B cell (primary cell): ENCODE data around the gene GYS1. TPM values are rescaled to one million over a fixed set of nuclear protein-coding genes. Genes with fewer than 3 reads are reported as not detected.

Experiments used
- ATAC-seq: fragments of 200-7000 bp; cut with Tn5 transposase; one replicate; pipeline ENCODE4 v1.10.0; 2021; ENCODE audit warnings: low read depth, mild to moderate bottlenecking, moderate number of reproducible peaks, moderate library complexity
- CTCF ChIA-PET: fragments of 350-600 bp; sonication (Branson Sonifier 250); formaldehyde crosslinking; loops from one replicate; lab custom pipeline; 2021; ENCODE audit warnings: antibody characterized with exemption, inconsistent platforms; lab: Charles Lee
- POLR2A ChIA-PET: fragments of 350-600 bp; sonication (Branson Sonifier 250); formaldehyde crosslinking; loops from one replicate; lab custom pipeline; 2021; ENCODE audit warnings: antibody characterized with exemption; lab: Charles Lee
- DNase-seq: peaks from one replicate; pipeline ENCODE4 v3.0.0; 2013
- H2AFZ ChIP-seq: 2 replicates; pipeline ENCODE4 v1.6.1; 2012; ENCODE audit warnings: mild to moderate bottlenecking, low read depth, low read length; ENCODE audit not compliant: insufficient read depth, poor library complexity, severe bottlenecking
- H3K27ac ChIP-seq, 2 donors: 1 replicate in 1 of 2; 2 replicates in 1 of 2; pipeline ENCODE4 v1.5.1; 2012 to 2013; ENCODE audit warnings: low read length in 2 of 2, mild to moderate bottlenecking in 2 of 2, moderate library complexity in 1 of 2
- H3K27me3 ChIP-seq, 4 experiments: fragments of 200-600 bp in 1 of 4; sonication (generic) in 1 of 4; replicated peaks in 1 of 4; 1 replicate in 2 of 4; 2 replicates in 2 of 4; pipeline versions ENCODE4 v1.6.1 to v1.7.0; 2013 to 2016; ENCODE audit warnings: low read length in 3 of 4, mild to moderate bottlenecking in 2 of 4, mixed read lengths in 1 of 4, moderate library complexity in 1 of 4; ENCODE audit not compliant: insufficient read depth in 4 of 4, control insufficient read depth in 3 of 4; ENCODE audit errors: control extremely low read depth in 1 of 4
- H3K36me3 ChIP-seq, 2 experiments: replicated peaks in 1 of 2; 1 replicate in 1 of 2; 2 replicates in 1 of 2; pipeline versions ENCODE4 v1.6.1 to v1.7.1; 2013; ENCODE audit warnings: low read length in 1 of 2; ENCODE audit not compliant: insufficient read depth in 2 of 2, control insufficient read depth in 1 of 2; ENCODE audit errors: control extremely low read depth in 1 of 2, extremely low read depth in 1 of 2
- H3K4me1 ChIP-seq, 2 donors: fragments of 200-600 bp in 1 of 2; sonication (generic) in 1 of 2; 1 replicate in 1 of 2; 2 replicates in 1 of 2; pipeline versions ENCODE4 v1.5.1 to v1.6.1; 2013 to 2017; ENCODE audit warnings: low read length in 2 of 2; ENCODE audit not compliant: control insufficient read depth in 2 of 2, insufficient read depth in 2 of 2
- H3K4me2 ChIP-seq: replicated peaks from 2 replicates; pipeline ENCODE3; 2012; ENCODE audit warnings: mild to moderate bottlenecking, low read depth, low read length; ENCODE audit not compliant: poor library complexity, severe bottlenecking
- H3K4me3 ChIP-seq, 5 experiments: fragments of 200-600 bp in 1 of 5; sonication (generic) in 1 of 5; 1 replicate in 3 of 5; 2 replicates in 2 of 5; pipeline versions ENCODE4 v1.5.1 to v1.7.0; 2011 to 2016; ENCODE audit warnings: low read length in 4 of 5, mild to moderate bottlenecking in 4 of 5, low read depth in 2 of 5, control low read depth in 1 of 5, moderate library complexity in 1 of 5; ENCODE audit not compliant: insufficient read depth in 1 of 5; ENCODE audit errors: control extremely low read depth in 1 of 5, extremely low read depth in 1 of 5
- H3K79me2 ChIP-seq: fragments of 200-600 bp; sonication (generic); one replicate; pipeline ENCODE4 v1.6.0; 2016; ENCODE audit warnings: low read length; ENCODE audit not compliant: control insufficient read depth, insufficient read depth
- H3K9ac ChIP-seq: fragments of 200-600 bp; sonication (generic); 2 replicates; pipeline ENCODE4 v1.6.1; 2017; ENCODE audit warnings: mild to moderate bottlenecking, low read length, moderate library complexity
- H3K9me3 ChIP-seq, 3 donors: one replicate each; pipeline versions ENCODE4 v1.6.1 to v1.7.1; 2013; ENCODE audit warnings: low read length in 2 of 3; ENCODE audit not compliant: control insufficient read depth in 2 of 3, insufficient read depth in 1 of 3; ENCODE audit errors: control extremely low read depth in 1 of 3
- H4K20me1 ChIP-seq: 2 replicates; pipeline ENCODE4 v1.6.0; 2012; ENCODE audit warnings: mild to moderate bottlenecking, low read length; ENCODE audit not compliant: insufficient read depth, control insufficient read depth, poor library complexity, severe bottlenecking
- H3K27ac Mint-ChIP-seq: one replicate; pipeline ENCODE4 v1.8.0; 2021; ENCODE audit warnings: mixed read lengths
- H3K27me3 Mint-ChIP-seq: one replicate; pipeline ENCODE4 v1.8.0; 2021; ENCODE audit warnings: mixed read lengths
- H3K4me1 Mint-ChIP-seq: one replicate; pipeline ENCODE4 v1.8.0; 2021; ENCODE audit warnings: mixed read lengths
- H3K4me3 Mint-ChIP-seq: one replicate; pipeline ENCODE4 v1.8.0; 2021; ENCODE audit warnings: mixed read lengths
- H3K9me3 Mint-ChIP-seq: one replicate; pipeline ENCODE4 v1.8.0; 2022; ENCODE audit warnings: mixed read lengths; ENCODE audit not compliant: insufficient read depth
- CTCF ChIP-seq: fragments of 200-600 bp; IDR thresholded peaks from one replicate; pipeline ENCODE4 v1.8.0; 2022; ENCODE audit warnings: antibody characterized with exemption, mild to moderate bottlenecking
- EZH2 ChIP-seq: IDR thresholded peaks from 2 replicates; pipeline ENCODE4 v1.6.1; 2012; ENCODE audit warnings: borderline replicate concordance, low read depth, mild to moderate bottlenecking, moderate library complexity, low read length; ENCODE audit not compliant: insufficient read depth, poor library complexity, severe bottlenecking
- WGBS: methylation state at CpG from one replicate; pipeline ENCODE4 v1.1.5; 2013; ENCODE audit warnings: missing lambda C conversion rate; ENCODE audit not compliant: insufficient coverage; 5-methylcytosine and 5-hydroxymethylcytosine counted together
- intact Hi-C: fragments of 100-400 bp; cut with micrococcal nuclease; formaldehyde crosslinking; loops from one replicate; pipeline ENCODE4 v1.10.0; 2022
- polyA plus RNA-seq: library from polyadenylated mRNA; depleted of rRNA; stranded (reverse); fragments of >200 nt; gene quantifications from 2 replicates; pipeline ENCODE4 v1.2.3, GENCODE V29; 2012
- total RNA-seq, 2 donors: library from RNA; stranded (reverse); fragments of 120-200 nt in 1 of 2; gene quantifications; 1 replicate in 1 of 2; 2 replicates in 1 of 2; pipeline versions ENCODE4 v1.2.3 to v1.2.4, GENCODE V29; 2013 to 2022

Gene GYS1
- total and polyA plus RNA-seq, 2 donors (not counting 1 experiment from before 2014, with no cell fraction given), result 28.9 to 62.7 TPM

- intact Hi-C loops, result loop anchor here (5.0 kb wide), 1 partner anchor 321 kb away; the partner anchor contains the start of gene DBP
- Histone ChIP-seq H3K9ac (no peak overlapping the region), H3K4me1 (peaks cover 18 to 31% of the 10 kb centered on the region in 2 donors), H3K79me2 (peaks cover 23% of the 10 kb centered on the region), H3K27me3 (no peaks in the 10 kb centered on the region), H3K36me3 (peaks cover 1 to 5% of the 10 kb centered on the region in 2 experiments), H3K4me3 (no peak overlapping the region), H2AFZ (no peak overlapping the region), H4K20me1 (no peaks in the 10 kb centered on the region), H3K27ac (no peak overlapping the region), H3K9me3 (no peaks in the 10 kb centered on the region), H3K4me2 (no peak overlapping the region)
- ATAC-seq (no peak), DNase-seq (no peak)
- H3K4me3 Mint-ChIP-seq, result no peak overlapping the region
- no peaks in the 10 kb centered on the region for H3K9me3 Mint-ChIP-seq
- 96% methylated on average over 4 of the region's 8 CpGs for WGBS
- H3K27ac Mint-ChIP-seq, result no peak overlapping the region
- CTCF ChIA-PET, result interaction anchor here (0.7 kb wide), 1 partner anchor 113 kb away, joined by 3 read pairs; no protein-coding TSS in a partner anchor
- POLR2A ChIA-PET, result interaction anchor here (0.7 kb wide), 2 partner anchors 65 to 112 kb away, joined by 11 to 12 read pairs; no protein-coding TSS in a partner anchor
- H3K27me3 Mint-ChIP-seq, result no peaks in the 10 kb centered on the region
- peaks cover 38% of the 10 kb centered on the region for H3K4me1 Mint-ChIP-seq
- TF ChIP-seq CTCF, result no peak
- TF ChIP-seq EZH2, result no peak
Measured at GRCh38 chr19:48958006-48958405, 35.1 kb downstream of the GYS1 start.

GRCh38 chr19:48955308-48955958, 37.7 kb downstream of the GYS1 start:
- H3K27ac ChIP-seq, result peak overlapping the region; percentile 84 to 89
- no peaks in the 10 kb centered on the region for H4K20me1 ChIP-seq
- peaks cover 6 to 16% of the 10 kb centered on the region in 2 donors for H3K4me1 ChIP-seq
- peaks cover 1 to 3% of the 10 kb centered on the region in 2 experiments for H3K36me3 ChIP-seq
- DNase-seq (no peak), ATAC-seq (no peak)
- H3K9me3 ChIP-seq, result no peaks in the 10 kb centered on the region
- H3K79me2 ChIP-seq, result peaks cover 23% of the 10 kb centered on the region
- Mint-ChIP-seq H3K4me3 (peak overlapping the region; percentile 85), H3K9me3 (no peaks in the 10 kb centered on the region), H3K27me3 (no peaks in the 10 kb centered on the region), H3K27ac (peak overlapping the region; percentile 83), H3K4me1 (peaks cover 20% of the 10 kb centered on the region)
- ChIA-PET POLR2A (no interaction called here), CTCF (interaction anchor here (1.0 to 2.1 kb wide), 3 partner anchors 10 to 38 kb away, joined by 3 to 5 read pairs (median 3); partner anchors contain the start of genes FTL, GYS1 and RUVBL2)
- TF ChIP-seq CTCF, result no peak
- no peak for TF ChIP-seq EZH2
- H3K4me3 ChIP-seq, result peak overlapping the region; percentile 47 to 99 (median 87)
- intact Hi-C loops, result loop anchor here (5.0 kb wide), 1 partner anchor 318 kb away; the partner anchor contains the start of gene DBP
- no peaks in the 10 kb centered on the region for H3K27me3 ChIP-seq
- H2AFZ ChIP-seq, result peak overlapping the region; percentile 86
- WGBS, result 70% methylated on average over 13 of the region's 16 CpGs
- peak overlapping the region; percentile 90 for H3K9ac ChIP-seq
- H3K4me2 ChIP-seq, result peak overlapping the region; percentile 94
